Esophagus squamous epithelium (tissue), 5 donors: Measurements from ENCODE around the gene ASB2. TPM values are rescaled to one million over a fixed set of nuclear protein-coding genes. Genes with fewer than 3 reads are reported as not detected.

ENCODE experiments used
- DNase-seq: peaks from one replicate; lab custom pipeline; 2025; lab: John Stamatoyannopoulos, UW
- H3K27ac ChIP-seq, 4 donors: fragments of 200-600 bp; sonication (generic); one replicate each; pipeline ENCODE4 v1.5.1; 2016 to 2019; ENCODE audit warnings: mild to moderate bottlenecking in 1 of 4
- H3K27me3 ChIP-seq, 4 donors: fragments of 200-600 bp; sonication (generic); 1 replicate in 3 of 4; 2 replicates in 1 of 4; pipeline versions ENCODE4 v1.5.1 to v1.6.0; 2017 to 2021; ENCODE audit warnings: antibody characterized with exemption in 1 of 4
- H3K36me3 ChIP-seq, 3 donors: fragments of 200-600 bp; sonication (generic); one replicate each; pipeline ENCODE4 v1.5.1; 2016 to 2019
- H3K4me1 ChIP-seq, 3 donors: fragments of 200-600 bp; sonication (generic); one replicate each; pipeline ENCODE4 v1.5.1; 2017 to 2019
- H3K4me3 ChIP-seq, 4 donors: fragments of 200-600 bp; sonication (generic); 1 replicate in 3 of 4; 2 replicates in 1 of 4; pipeline ENCODE4 v1.5.1; 2016 to 2019; ENCODE audit warnings: mild to moderate bottlenecking in 2 of 4, moderate library complexity in 1 of 4
- H3K9me3 ChIP-seq, 3 donors: fragments of 200-600 bp; sonication (generic); one replicate each; pipeline ENCODE4 v1.5.1; 2016 to 2019
- POLR2A ChIP-seq, 4 donors: fragments of 450-650 bp; IDR thresholded peaks; one replicate each; pipeline ENCODE4 v1.6.1; 2017; ENCODE audit warnings: antibody characterized with exemption in 4 of 4, mild to moderate bottlenecking in 4 of 4, moderate library complexity in 3 of 4
- WGBS, 2 donors: methylation state at CpG; one replicate each; pipeline ENCODE4 v1.1.5; 2018; 5-methylcytosine and 5-hydroxymethylcytosine counted together
- intact Hi-C: fragments of 100-400 bp; cut with DNase I; formaldehyde crosslinking; loops from one replicate; pipeline ENCODE4 v1.15.0; 2022
- total RNA-seq, 4 donors: library from RNA; depleted of rRNA; stranded (reverse); fragments of >200 nt; gene quantifications; one replicate each; pipeline ENCODE4 v1.1.0, GENCODE V29; 2016
- TF ChIP-seq, protein P1 (sequence below), 6 experiments: fragments of 450-650 bp in 4 of 6; fragments of 200-600 bp in 2 of 6; sonication (generic) in 2 of 6; IDR thresholded peaks; one replicate each; pipeline ENCODE4 v1.5.1; 2016 to 2019; ENCODE audit warnings: antibody characterized with exemption in 6 of 6, mild to moderate bottlenecking in 4 of 6, moderate library complexity in 4 of 6
- donor health status: DM: yes; HTN: yes; CAD: no.

The ASB2 gene
- total RNA-seq, 4 donors from 2014 or later: 0.83 to 8.8 (median 3.7) TPM

DNA sequence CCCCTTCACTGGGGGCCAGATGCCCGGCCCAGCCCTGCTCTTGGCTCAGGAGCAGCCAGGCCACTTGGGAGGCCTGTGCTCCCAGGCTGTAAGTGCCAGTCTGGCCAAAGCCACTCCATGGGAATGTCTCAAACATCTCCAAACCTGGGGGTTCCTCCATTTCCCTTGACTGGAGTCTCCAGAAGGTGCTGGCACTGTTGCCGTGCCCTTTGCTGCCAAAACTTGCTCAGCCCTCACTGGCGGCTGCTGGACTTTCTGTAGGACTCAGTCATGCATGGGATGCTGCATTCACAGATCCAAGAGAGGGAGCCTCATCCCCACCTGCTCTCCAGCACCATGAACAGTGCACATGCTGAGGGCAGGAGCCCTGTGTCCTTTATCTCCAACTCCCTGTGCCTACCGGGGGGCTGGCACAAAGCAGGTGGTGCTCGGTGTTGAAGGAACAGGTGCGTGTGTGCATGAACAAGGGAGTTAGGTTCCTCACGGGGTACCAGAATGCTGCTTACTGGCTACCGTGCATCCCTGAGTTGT, 40.1 kb upstream of the ASB2 start:
- H3K4me3 ChIP-seq: no peak overlapping the region
- intact Hi-C loops: no loop called here
- WGBS, 2 donors: 33 to 80% methylated on average over 1 of the region's 8 CpGs
- no peak overlapping the region for H3K27ac ChIP-seq
- peaks cover 0 to 9% (median 0%) of the 10 kb centered on the region in 3 donors for H3K4me1 ChIP-seq
- TF ChIP-seq POLR2A (IDR thresholded peaks at IDR 0.05): no peak
- TF ChIP-seq, protein P1, sequence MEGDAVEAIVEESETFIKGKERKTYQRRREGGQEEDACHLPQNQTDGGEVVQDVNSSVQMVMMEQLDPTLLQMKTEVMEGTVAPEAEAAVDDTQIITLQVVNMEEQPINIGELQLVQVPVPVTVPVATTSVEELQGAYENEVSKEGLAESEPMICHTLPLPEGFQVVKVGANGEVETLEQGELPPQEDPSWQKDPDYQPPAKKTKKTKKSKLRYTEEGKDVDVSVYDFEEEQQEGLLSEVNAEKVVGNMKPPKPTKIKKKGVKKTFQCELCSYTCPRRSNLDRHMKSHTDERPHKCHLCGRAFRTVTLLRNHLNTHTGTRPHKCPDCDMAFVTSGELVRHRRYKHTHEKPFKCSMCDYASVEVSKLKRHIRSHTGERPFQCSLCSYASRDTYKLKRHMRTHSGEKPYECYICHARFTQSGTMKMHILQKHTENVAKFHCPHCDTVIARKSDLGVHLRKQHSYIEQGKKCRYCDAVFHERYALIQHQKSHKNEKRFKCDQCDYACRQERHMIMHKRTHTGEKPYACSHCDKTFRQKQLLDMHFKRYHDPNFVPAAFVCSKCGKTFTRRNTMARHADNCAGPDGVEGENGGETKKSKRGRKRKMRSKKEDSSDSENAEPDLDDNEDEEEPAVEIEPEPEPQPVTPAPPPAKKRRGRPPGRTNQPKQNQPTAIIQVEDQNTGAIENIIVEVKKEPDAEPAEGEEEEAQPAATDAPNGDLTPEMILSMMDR (IDR thresholded peaks at IDR 0.05): no peak
- peaks cover 0 to 12% (median 0%) of the 10 kb centered on the region in 4 donors for H3K27me3 ChIP-seq
- H3K36me3 ChIP-seq: no peaks in the 10 kb centered on the region
- H3K9me3 ChIP-seq: no peaks in the 10 kb centered on the region
- no peak for DNase-seq

DNA sequence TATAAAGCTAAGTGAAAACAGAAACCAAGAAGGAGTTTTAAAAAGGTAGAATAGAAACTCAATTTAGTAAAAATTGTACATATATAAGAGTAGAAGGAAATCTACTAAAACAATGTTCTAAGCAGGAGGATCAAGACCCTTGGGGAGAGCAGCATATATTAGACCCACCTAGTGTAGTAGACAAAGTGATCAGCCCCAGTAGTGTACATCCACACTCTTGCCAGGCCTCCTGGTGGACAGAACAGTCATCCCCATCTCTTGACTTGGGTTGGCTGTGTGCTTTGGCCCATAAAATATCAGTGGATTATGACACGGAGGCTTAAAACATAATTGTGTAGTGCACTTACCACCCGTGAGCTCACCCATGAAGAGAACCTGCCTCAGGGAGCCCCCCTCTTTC, 38.9 kb upstream of the ASB2 start:
- TF ChIP-seq, protein P1 (IDR thresholded peaks at IDR 0.05): no peak
- no peak for TF ChIP-seq POLR2A (IDR thresholded peaks at IDR 0.05)

DNA sequence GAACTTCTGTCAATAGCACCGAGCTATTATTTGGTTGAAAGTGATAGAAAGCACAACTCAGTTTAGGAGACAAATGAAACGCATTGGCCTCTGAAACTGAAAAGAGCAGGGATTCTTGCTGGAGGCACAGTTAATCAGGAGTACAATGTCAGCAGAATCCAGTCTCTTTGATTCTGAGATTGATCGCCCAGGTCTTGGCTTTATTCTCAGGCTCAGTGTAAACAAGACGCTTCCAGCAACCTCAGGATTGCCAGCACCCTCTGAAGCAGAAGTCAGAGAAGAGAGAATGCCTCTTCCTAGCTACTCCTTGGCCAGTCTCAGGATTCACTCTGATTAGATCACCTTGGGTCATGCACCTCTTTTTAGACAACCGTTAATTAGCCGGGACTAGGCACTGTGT, 38.0 kb upstream of the ASB2 start:
- H3K9me3 ChIP-seq: no peaks in the 10 kb centered on the region
- no peak for TF ChIP-seq POLR2A (IDR thresholded peaks at IDR 0.05)
- TF ChIP-seq, protein P1 (IDR thresholded peaks at IDR 0.05): no peak
- H3K4me3 ChIP-seq: no peak overlapping the region
- H3K4me1 ChIP-seq: peaks cover 0 to 25% (median 6%) of the 10 kb centered on the region in 3 donors
- intact Hi-C loops: no loop called here
- 27 to 36% methylated on average over 6 of the region's 6 CpGs for WGBS, 2 donors
- peaks cover 0 to 17% (median 0%) of the 10 kb centered on the region in 4 donors for H3K27me3 ChIP-seq
- no peaks in the 10 kb centered on the region for H3K36me3 ChIP-seq
- H3K27ac ChIP-seq: no peak overlapping the region
- DNase-seq: no peak

More for the DNA sequence above, 38.9 kb upstream of the ASB2 start:
- H3K9me3 ChIP-seq: no peaks in the 10 kb centered on the region
- H3K27ac ChIP-seq: no peak overlapping the region
- H3K27me3 ChIP-seq: peaks cover 0 to 17% (median 0%) of the 10 kb centered on the region in 4 donors
- no peaks in the 10 kb centered on the region for H3K36me3 ChIP-seq
- DNase-seq: no peak
- peaks cover 0 to 16% (median 0%) of the 10 kb centered on the region in 3 donors for H3K4me1 ChIP-seq
- no peak overlapping the region for H3K4me3 ChIP-seq
- intact Hi-C loops: no loop called here
- WGBS, 2 donors: 82 to 100% methylated on average over 2 of the region's 2 CpGs

DNA sequence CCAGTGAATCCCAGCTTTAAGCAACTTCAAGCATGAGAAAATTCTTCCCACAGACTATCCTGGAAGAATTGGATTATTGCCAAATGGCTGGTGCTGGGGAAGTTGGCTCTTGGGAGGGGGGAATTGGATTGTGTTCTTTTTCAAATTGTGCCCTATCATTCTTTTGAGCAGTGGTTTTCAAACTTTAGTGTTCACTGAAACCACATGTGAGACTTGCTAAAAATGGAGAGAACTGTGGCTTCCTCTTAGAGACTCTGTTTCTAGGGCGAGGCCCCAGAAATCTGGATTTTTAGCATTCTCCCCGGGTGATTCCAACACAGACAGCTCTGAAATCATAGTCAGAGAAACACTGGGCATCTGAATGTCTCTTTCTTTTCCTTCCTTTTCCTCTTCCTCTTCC, 35.4 kb upstream of the ASB2 start:
- intact Hi-C loops: no loop called here
- no peaks in the 10 kb centered on the region for H3K36me3 ChIP-seq

GRCh38 chr14:94010625-94011024, 34.3 kb upstream of the ASB2 start:
- Histone ChIP-seq H3K36me3 (no peaks in the 10 kb centered on the region), H3K9me3 (no peaks in the 10 kb centered on the region), H3K4me1 (peaks cover 0 to 29% (median 6%) of the 10 kb centered on the region in 3 donors), H3K27ac (no peak overlapping the region), H3K27me3 (peaks cover 0 to 26% (median 0%) of the 10 kb centered on the region in 4 donors), H3K4me3 (no peak overlapping the region)
- DNase-seq: no peak
- TF ChIP-seq, protein P1 (IDR thresholded peaks at IDR 0.05): no peak
- no peak for TF ChIP-seq POLR2A (IDR thresholded peaks at IDR 0.05)
- intact Hi-C loops: no loop called here
- 68 to 75% methylated on average over 6 of the region's 6 CpGs for WGBS, 2 donors

More for the DNA sequence above, 35.4 kb upstream of the ASB2 start:
- TF ChIP-seq, protein P1 (IDR thresholded peaks at IDR 0.05): no peak
- TF ChIP-seq POLR2A (IDR thresholded peaks at IDR 0.05): no peak
- 22 to 45% methylated on average over 2 of the region's 2 CpGs for WGBS, 2 donors
- Histone ChIP-seq H3K9me3 (no peaks in the 10 kb centered on the region), H3K27ac (no peak overlapping the region), H3K4me1 (peaks cover 0 to 29% (median 6%) of the 10 kb centered on the region in 3 donors), H3K27me3 (peaks cover 0 to 26% (median 0%) of the 10 kb centered on the region in 4 donors), H3K4me3 (no peak overlapping the region)
- no peak for DNase-seq
